NT2/D1 (cell line): ENCODE results near the gene SKIC8.

Experiments used
- DNase-seq: peaks from one replicate; pipeline ENCODE4 v3.0.0-alpha.2; 2011; ENCODE audit warnings: low read depth, low spot score
- H3K27me3 ChIP-seq: 2 replicates; pipeline ENCODE4 v1.6.0; 2011; ENCODE audit warnings: mild to moderate bottlenecking; ENCODE audit not compliant: insufficient read length, insufficient read depth
- H3K36me3 ChIP-seq: 2 replicates; pipeline ENCODE4 v1.6.1; 2011; ENCODE audit warnings: mild to moderate bottlenecking, low read length, mixed read lengths; ENCODE audit not compliant: insufficient read depth, insufficient read length
- H3K4me1 ChIP-seq: 2 replicates; pipeline ENCODE4 v1.5.1; 2011; ENCODE audit not compliant: insufficient read depth, insufficient read length
- H3K4me3 ChIP-seq: 2 replicates; pipeline ENCODE4 v1.5.1; 2011; ENCODE audit warnings: low read depth; ENCODE audit not compliant: insufficient read length
- H3K9ac ChIP-seq: 2 replicates; pipeline ENCODE4 v1.6.0; 2011; ENCODE audit warnings: low read depth; ENCODE audit not compliant: insufficient read length
- H3K9me3 ChIP-seq: 2 replicates; pipeline ENCODE4 v1.5.1; 2011; ENCODE audit warnings: mild to moderate bottlenecking, low read length; ENCODE audit not compliant: insufficient read depth
- SUZ12 ChIP-seq: IDR thresholded peaks from 2 replicates; pipeline ENCODE4 v1.6.1; 2011; ENCODE audit not compliant: insufficient read length, insufficient read depth; ENCODE audit errors: extremely low read depth
- YY1 ChIP-seq: IDR thresholded peaks from 2 replicates; pipeline ENCODE4 v1.6.1; 2011; ENCODE audit not compliant: insufficient read length, insufficient read depth
- ZNF274 ChIP-seq: IDR thresholded peaks from 2 replicates; pipeline ENCODE4 v1.6.1; 2011; ENCODE audit warnings: mild to moderate bottlenecking, low read depth, low read length

SKIC8 gene

DNA sequence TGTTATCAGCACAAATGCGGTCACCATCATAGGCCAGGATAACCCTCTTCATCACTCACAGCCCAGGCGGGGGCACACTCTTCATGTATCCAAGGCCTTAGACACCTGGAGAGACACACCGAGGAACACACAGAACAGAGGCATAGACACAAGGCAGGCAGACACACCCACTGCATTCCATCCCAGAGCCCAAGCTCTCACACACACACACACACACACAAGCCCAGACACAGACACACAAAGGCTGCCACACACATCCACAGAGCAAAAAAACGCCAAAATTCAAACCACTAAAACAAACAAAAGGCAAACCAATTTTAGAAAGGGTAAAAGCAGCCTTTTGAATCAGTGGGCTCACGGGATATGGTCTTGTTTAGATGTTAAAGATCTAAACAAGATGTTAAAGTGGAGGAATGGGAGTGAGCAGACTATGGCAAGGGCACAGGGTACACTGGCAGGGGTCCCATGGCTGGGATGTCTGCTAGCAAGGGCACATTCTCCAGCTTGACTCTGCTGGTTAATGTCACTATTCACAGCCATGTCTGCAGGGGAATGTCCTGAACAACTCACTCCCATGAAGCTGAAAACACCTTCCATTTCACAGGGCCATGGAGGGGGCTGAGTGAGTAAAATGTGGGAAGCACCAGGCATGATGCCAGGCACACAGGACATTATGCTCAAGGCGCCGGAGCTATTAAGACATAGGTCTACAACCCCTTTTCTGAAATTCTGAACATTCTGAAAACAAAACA lies 25.9 kb upstream of the SKIC8 start:
- no peaks in the 10 kb centered on the region for H3K9me3 ChIP-seq
- no peak for TF ChIP-seq ZNF274
- no peak for TF ChIP-seq YY1
- TF ChIP-seq SUZ12: no peak
- no peaks in the 10 kb centered on the region for H3K36me3 ChIP-seq
- H3K4me3 ChIP-seq: no peak overlapping the region
- no peak overlapping the region for H3K9ac ChIP-seq
- H3K27me3 ChIP-seq: no peaks in the 10 kb centered on the region
- H3K4me1 ChIP-seq: peaks cover 16% of the 10 kb centered on the region
- no peak for DNase-seq

DNA sequence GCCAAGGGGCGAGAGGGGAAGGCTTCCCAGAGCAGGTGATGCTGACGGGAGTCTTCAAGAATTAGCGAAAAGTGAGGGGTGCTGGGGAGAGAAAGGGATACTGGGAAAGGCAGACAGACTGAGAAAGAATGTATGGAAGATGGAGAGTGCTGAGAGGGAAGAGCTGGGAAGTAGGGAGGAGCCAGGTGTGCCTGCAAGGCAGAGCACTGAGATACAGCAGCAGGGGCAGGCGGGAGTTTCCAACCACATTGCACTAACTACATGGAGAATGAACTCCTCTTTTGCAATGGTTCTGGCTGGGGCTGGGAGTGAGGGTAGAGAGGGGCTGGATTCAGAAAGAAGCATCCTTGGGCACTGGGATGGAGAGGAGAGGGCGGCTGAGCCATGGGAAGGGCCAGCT lies 24.7 kb upstream of the SKIC8 start:
- no peak overlapping the region for H3K4me3 ChIP-seq
- H3K36me3 ChIP-seq: no peaks in the 10 kb centered on the region
- peaks cover 20% of the 10 kb centered on the region for H3K4me1 ChIP-seq
- H3K9ac ChIP-seq: no peak overlapping the region
- TF ChIP-seq YY1 (no peak), SUZ12 (no peak), ZNF274 (no peak)
- DNase-seq: no peak
- no peaks in the 10 kb centered on the region for H3K27me3 ChIP-seq
- no peaks in the 10 kb centered on the region for H3K9me3 ChIP-seq

- no peak for DNase-seq
- Histone ChIP-seq H3K4me3 (no peak overlapping the region), H3K4me1 (peaks cover 20% of the 10 kb centered on the region), H3K36me3 (no peaks in the 10 kb centered on the region), H3K9me3 (no peaks in the 10 kb centered on the region), H3K27me3 (no peaks in the 10 kb centered on the region), H3K9ac (no peak overlapping the region)
- no peak for TF ChIP-seq YY1
- no peak for TF ChIP-seq ZNF274
- TF ChIP-seq SUZ12: no peak
Observed at GRCh38 chr15:78323693-78324092, 24.3 kb upstream of the SKIC8 start.

GRCh38 chr15:78322724-78323521 lies 23.5 kb upstream of the SKIC8 start:
- peaks cover 20% of the 10 kb centered on the region for H3K4me1 ChIP-seq
- H3K36me3 ChIP-seq: no peaks in the 10 kb centered on the region
- H3K27me3 ChIP-seq: no peaks in the 10 kb centered on the region
- H3K9me3 ChIP-seq: no peaks in the 10 kb centered on the region
- H3K4me3 ChIP-seq: no peak overlapping the region
- H3K9ac ChIP-seq: peak overlapping the region; percentile 39
- no peak for TF ChIP-seq ZNF274
- TF ChIP-seq YY1: no peak
- TF ChIP-seq SUZ12: no peak
- DNase-seq: no peak

DNA sequence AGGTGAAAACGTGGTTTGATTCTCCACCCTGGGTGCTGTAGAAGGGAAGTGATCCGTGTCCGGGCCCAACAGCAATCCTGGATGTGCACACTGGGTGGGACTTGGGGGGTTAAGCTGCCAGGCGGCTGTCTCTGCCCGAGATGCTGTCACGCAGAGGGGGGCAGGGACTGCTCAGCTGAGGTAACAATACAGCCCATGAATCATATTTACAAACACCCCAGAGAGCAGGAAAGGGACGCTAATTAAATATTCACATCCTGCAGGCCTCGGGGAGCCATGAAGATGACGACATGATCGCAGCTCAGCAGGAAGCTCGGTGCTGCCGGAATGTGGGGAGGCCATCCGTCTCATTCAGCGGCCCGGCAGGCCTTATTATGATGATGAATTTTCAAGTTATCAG lies 22.8 kb upstream of the SKIC8 start:
- Histone ChIP-seq H3K9me3 (no peaks in the 10 kb centered on the region), H3K9ac (peak overlapping the region; percentile 21)

DNA sequence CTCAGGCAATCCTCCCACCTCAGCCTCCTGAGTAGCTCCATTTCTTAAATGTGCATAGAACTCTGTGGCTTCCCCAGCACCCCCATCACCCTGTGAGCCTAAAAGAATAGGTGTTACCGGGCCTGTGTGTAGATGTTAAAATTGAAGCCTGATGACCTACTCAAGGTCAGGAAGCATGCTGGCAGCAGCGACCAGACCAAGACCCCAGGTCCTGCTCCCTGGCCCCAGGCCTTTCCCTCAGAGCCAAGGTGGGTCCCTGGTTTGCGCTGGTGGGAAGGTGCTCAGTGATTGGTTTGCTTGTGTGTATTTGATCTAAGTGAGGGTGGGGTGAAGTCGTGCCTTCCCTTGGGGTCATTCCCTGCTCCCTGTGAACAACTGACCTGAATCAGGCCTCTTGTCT lies 22.4 kb upstream of the SKIC8 start:
- peak overlapping the region; percentile 21 for H3K9ac ChIP-seq
- no peak for DNase-seq
- no peaks in the 10 kb centered on the region for H3K27me3 ChIP-seq
- H3K4me3 ChIP-seq: no peak overlapping the region
- no peaks in the 10 kb centered on the region for H3K9me3 ChIP-seq
- no peaks in the 10 kb centered on the region for H3K36me3 ChIP-seq
- peaks cover 23% of the 10 kb centered on the region for H3K4me1 ChIP-seq
- TF ChIP-seq SUZ12 (no peak), YY1 (no peak), ZNF274 (no peak)

More for the DNA sequence above, 22.8 kb upstream of the SKIC8 start:
- no peak for DNase-seq
- H3K4me3 ChIP-seq: no peak overlapping the region
- peaks cover 20% of the 10 kb centered on the region for H3K4me1 ChIP-seq
- TF ChIP-seq SUZ12: no peak
- TF ChIP-seq YY1: no peak
- TF ChIP-seq ZNF274: no peak
- H3K36me3 ChIP-seq: no peaks in the 10 kb centered on the region
- H3K27me3 ChIP-seq: no peaks in the 10 kb centered on the region

- Histone ChIP-seq H3K36me3 (no peaks in the 10 kb centered on the region), H3K27me3 (no peaks in the 10 kb centered on the region), H3K4me1 (peaks cover 30% of the 10 kb centered on the region), H3K9ac (peak overlapping the region; percentile 52), H3K4me3 (no peak overlapping the region), H3K9me3 (no peaks in the 10 kb centered on the region)
- TF ChIP-seq ZNF274 (no peak), YY1 (no peak), SUZ12 (no peak)
- DNase-seq: no peak
Observed at GRCh38 chr15:78321041-78321570, 21.7 kb upstream of the SKIC8 start.
